K562 (cell line): ENCODE data around the gene C1orf21. TPM values are rescaled to one million over a fixed set of nuclear protein-coding genes. Genes with fewer than 3 reads are reported as not detected.

Source experiments
- ATAC-seq: fragments of 200-7000 bp; cut with Tn5 transposase; 3 replicates; pipeline ENCODE4 v1.9.1; 2020; ENCODE audit warnings: moderate library complexity
- BruUV-seq: library from RNA; stranded (reverse); fragments of 400-500 nt; replicated peaks from 2 replicates; lab custom pipeline; 2021; lab: Mats Ljungman, UMichigan
- CTCF ChIA-PET: fragments of 300-600 bp; formaldehyde crosslinking; extraction: SDS; loops from one replicate; lab custom pipeline; 2021; ENCODE audit warnings: low intra/inter-chr PET ratio; lab: Yijun Ruan, JAX
- POLR2A ChIA-PET: fragments of 300-600, 350-650 bp; sonication (Branson Sonifier 250); formaldehyde crosslinking; extraction: SDS; loops from one replicate; lab custom pipeline; 2021; ENCODE audit warnings: antibody characterized with exemption, inconsistent platforms; lab: Yijun Ruan, JAX
- DNase-seq, 4 experiments: peaks; one replicate each; pipeline versions ENCODE4 v3.0.0 to v3.0.0-alpha.2; 2011 to 2018; ENCODE audit warnings: low spot score in 3 of 4, mixed read lengths in 3 of 4; ENCODE audit errors: extremely low read depth in 1 of 4
- FAIRE-seq: peaks from 2 replicates; lab custom pipeline; 2011; peaks lifted over from hg19 to GRCh38; lab: Jason Lieb, UNC
- H2AFZ ChIP-seq: 2 replicates; pipeline ENCODE4 v1.6.0; 2011; ENCODE audit warnings: low read depth, low read length, control low read depth, inconsistent platforms
- H3K27ac ChIP-seq: fragments of 200-600 bp; 3 replicates; pipeline ENCODE4 v1.8.0; 2011; ENCODE audit warnings: low read depth, mild to moderate bottlenecking, control low read depth, inconsistent platforms, low read length, moderate library complexity, mixed read lengths; ENCODE audit errors: extremely low read depth
- H3K27me3 ChIP-seq, 2 experiments: fragments of 300-600 bp in 1 of 2; 2 replicates in 1 of 2; 3 replicates in 1 of 2; pipeline versions ENCODE4 v1.6.0 to v1.8.0; 2011; ENCODE audit warnings: inconsistent platforms in 2 of 2, low read length in 2 of 2, mild to moderate bottlenecking in 1 of 2, mixed read lengths in 1 of 2, moderate library complexity in 1 of 2; ENCODE audit not compliant: control insufficient read depth in 2 of 2, insufficient read depth in 2 of 2
- H3K36me3 ChIP-seq: fragments of 300-600 bp; 3 replicates; pipeline ENCODE4 v1.8.0; 2011; ENCODE audit warnings: mild to moderate bottlenecking, low read length, inconsistent platforms; ENCODE audit not compliant: control insufficient read depth, insufficient read depth
- H3K4me1 ChIP-seq, 2 experiments: fragments of 200-600 bp in 1 of 2; replicated peaks in 1 of 2; 2 replicates in 1 of 2; 3 replicates in 1 of 2; pipeline versions ENCODE4 v1.5.1 to v1.8.0; 2011; ENCODE audit warnings: inconsistent platforms in 2 of 2, low read length in 2 of 2, mild to moderate bottlenecking in 1 of 2, mixed read lengths in 1 of 2, moderate library complexity in 1 of 2; ENCODE audit not compliant: control insufficient read depth in 2 of 2, insufficient read depth in 2 of 2
- H3K4me2 ChIP-seq: 2 replicates; pipeline ENCODE4 v1.6.1; 2011; ENCODE audit warnings: low read length, control low read depth, inconsistent platforms, mixed read lengths; ENCODE audit not compliant: insufficient read depth
- H3K4me3 ChIP-seq: fragments of 200-600 bp; sonication (generic), shearing (Covaris generic); 2 replicates; pipeline ENCODE4 v1.5.1; 2016; ENCODE audit warnings: control low read depth, inconsistent platforms
- H3K79me2 ChIP-seq: fragments of 200-600 bp; 3 replicates; pipeline ENCODE4 v1.8.0; 2011; ENCODE audit warnings: low read length, inconsistent platforms; ENCODE audit not compliant: control insufficient read depth, insufficient read depth
- H3K9ac ChIP-seq, 2 experiments: 2 replicates each; pipeline versions ENCODE4 v1.6.0 to v1.6.1; 2011; ENCODE audit warnings: low read depth in 2 of 2, low read length in 2 of 2, control low read depth in 1 of 2, inconsistent platforms in 1 of 2, mild to moderate bottlenecking in 1 of 2, mixed read lengths in 1 of 2; ENCODE audit not compliant: insufficient read depth in 1 of 2
- H3K9me1 ChIP-seq: one replicate; pipeline ENCODE4 v1.6.0; 2011; ENCODE audit warnings: inconsistent platforms, mild to moderate bottlenecking, low read length, moderate library complexity; ENCODE audit not compliant: control insufficient read depth, insufficient read depth
- H3K9me3 ChIP-seq: replicated peaks from 2 replicates; pipeline ENCODE4 v1.5.1; 2011; ENCODE audit warnings: low read depth, low read length, inconsistent platforms; ENCODE audit not compliant: control insufficient read depth, insufficient read depth
- H4K20me1 ChIP-seq: replicated peaks from 2 replicates; pipeline ENCODE4 v1.6.1; 2011; ENCODE audit warnings: low read length, inconsistent platforms, mixed read lengths; ENCODE audit not compliant: control insufficient read depth, insufficient read depth
- BRCA1 ChIP-seq, 2 experiments: fragments of 450-650 bp in 1 of 2; sonication (generic) in 1 of 2; formaldehyde crosslinking in 1 of 2; IDR thresholded peaks; 2 replicates each; pipeline versions ENCODE4 v1.5.0 to v1.6.1; 2017 to 2020; ENCODE audit warnings: mild to moderate bottlenecking in 1 of 2, missing genetic modification reagents in 1 of 2
- CREBBP ChIP-seq: IDR thresholded peaks from one replicate; pipeline ENCODE4 v1.6.1; 2012; ENCODE audit warnings: low read depth, mild to moderate bottlenecking, control low read depth, inconsistent platforms, low read length
- CTBP1 ChIP-seq: fragments of 450-650 bp; IDR thresholded peaks from 2 replicates; pipeline ENCODE4 v1.6.1; 2016; ENCODE audit warnings: borderline replicate concordance
- CTCFL ChIP-seq: IDR thresholded peaks from 2 replicates; pipeline ENCODE4 v1.6.1; 2011; ENCODE audit warnings: borderline replicate concordance, low read depth, mild to moderate bottlenecking, moderate library complexity, low read length; ENCODE audit not compliant: insufficient read depth, poor library complexity, severe bottlenecking
- FIP1L1 ChIP-seq: fragments of 200-400 bp; formaldehyde crosslinking; IDR thresholded peaks from 2 replicates; pipeline ENCODE4 v1.6.1; 2018; ENCODE audit warnings: mild to moderate bottlenecking, low read depth, low read length; ENCODE audit not compliant: poor library complexity, severe bottlenecking
- GATAD2A ChIP-seq: fragments of 450-650 bp; IDR thresholded peaks from 2 replicates; pipeline ENCODE4 v1.6.1; 2017
- HDAC8 ChIP-seq: fragments of 450-650 bp; IDR thresholded peaks from 2 replicates; pipeline ENCODE4 v1.6.1; 2016; ENCODE audit warnings: mild to moderate bottlenecking, missing genetic modification characterization, moderate library complexity, missing compliant biosample characterization
- ID3 ChIP-seq, 2 experiments: fragments of 250-450 bp in 1 of 2; fragments of 450-650 bp in 1 of 2; sonication (Bioruptor Pico) in 1 of 2; IDR thresholded peaks; 2 replicates each; pipeline versions ENCODE4 v1.6.1 to v1.8.0; 2016 to 2021; ENCODE audit warnings: mild to moderate bottlenecking in 2 of 2, moderate library complexity in 2 of 2, missing compliant biosample characterization in 1 of 2, missing genetic modification characterization in 1 of 2
- POLR2A ChIP-seq: fragments of 450-650 bp; conservative IDR thresholded peaks from 2 replicates; pipeline ENCODE4 v1.6.1; 2016
- PREB ChIP-seq: sonication (generic); formaldehyde crosslinking; IDR thresholded peaks from 2 replicates; pipeline ENCODE4 v1.8.1; 2023; ENCODE audit warnings: mild to moderate bottlenecking, missing genetic modification reagents
- RAD51 ChIP-seq: fragments of 450-650 bp; IDR thresholded peaks from 2 replicates; pipeline ENCODE4 v1.7.1; 2016; ENCODE audit warnings: low read depth, mild to moderate bottlenecking, borderline replicate concordance
- SFPQ ChIP-seq: fragments of 200-400 bp; formaldehyde crosslinking; IDR thresholded peaks from 2 replicates; pipeline ENCODE4 v1.6.1; 2017; ENCODE audit warnings: mild to moderate bottlenecking, low read depth, low read length, moderate library complexity
- ZBTB9 ChIP-seq: fragments of 450-650 bp; formaldehyde crosslinking; IDR thresholded peaks from 2 replicates; pipeline ENCODE4 v1.4.0; 2020; ENCODE audit warnings: mild to moderate bottlenecking, moderate library complexity
- ZNF311 ChIP-seq: fragments of 250-450 bp; sonication (Bioruptor Pico); IDR thresholded peaks from 2 replicates; pipeline ENCODE4 v1.4.0; 2020; ENCODE audit warnings: mild to moderate bottlenecking, moderate library complexity
- WGBS: fragments of 100-300 bp; shearing (Covaris generic); methylation state at CpG from one replicate; pipeline ENCODE4 v1.1.6; 2016; ENCODE audit warnings: low coverage, mixed read lengths; ENCODE audit not compliant: insufficient coverage; ENCODE audit errors: missing lambda C conversion rate; 5-methylcytosine and 5-hydroxymethylcytosine counted together
- in situ Hi-C: fragments of 300-500 bp; cut with MboI; formaldehyde crosslinking; loops from 4 replicates; pipeline ENCODE4 v1.15.0; 2018; ENCODE audit warnings: inconsistent platforms, mixed read lengths
- intact Hi-C: fragments of 100-400 bp; cut with micrococcal nuclease; formaldehyde crosslinking; loops from 2 replicates; pipeline ENCODE4 v1.14.2; 2022
- polyA plus RNA-seq, 8 experiments: library from polyadenylated mRNA; depleted of rRNA in 4 of 8; stranded (reverse) in 5 of 8; unstranded in 3 of 8; fragments of >200 nt; fragmentation: Nextera tagmentation in 2 of 8; fragmentation: Illumina TruSeq in 1 of 8; extraction: Ambion mirVana in 2 of 8; extraction: Trizol in 1 of 8; gene quantifications; 2 replicates each; pipeline versions ENCODE4 v1.2.1 to v1.2.3, GENCODE V29; 2011 to 2014; ENCODE audit warnings: inconsistent platforms in 1 of 8, missing spikeins in 1 of 8
- total RNA-seq, 7 experiments: library from RNA; depleted of rRNA in 6 of 7; stranded (reverse); fragments of >200 nt in 6 of 7; fragmentation: Illumina TruSeq in 2 of 7; extraction: Trizol in 2 of 7; gene quantifications; 2 replicates each; pipeline versions ENCODE4 v1.2.1 to v1.2.3, GENCODE V29; 2011 to 2021; ENCODE audit warnings: low replicate concordance in 1 of 7

Gene C1orf21
- total and polyA plus RNA-seq, 9 of the 15 experiments (the other 6 are each of a cell fraction or from before 2014, with no cell fraction given), result under 0.01 to 0.31 (median 0.07) TPM

- no peak for TF ChIP-seq PREB (CRISPR knock-in tag)
- no peak for TF ChIP-seq BRCA1 (IDR thresholded peaks at IDR 0.05)
- TF ChIP-seq BRCA1 (CRISPR knock-in tag; IDR thresholded peaks at IDR 0.05), result no peak
- TF ChIP-seq SFPQ, result no peak
- no peak for TF ChIP-seq RAD51
- TF ChIP-seq GATAD2A, result no peak
- no peak for TF ChIP-seq CTBP1
- no peak for TF ChIP-seq ZNF311
Measured at GRCh38 chr1:184643661-184644060, 256.8 kb downstream of the C1orf21 start (continued).

- H2AFZ ChIP-seq, result no peak overlapping the region
- peaks cover 6 to 15% of the 10 kb centered on the region in 2 experiments; a peak in 4 of 5 replicates for H3K27me3 ChIP-seq
- no peak overlapping the region for H3K4me3 ChIP-seq
- no peak for ATAC-seq
- H3K9me1 ChIP-seq, result no peaks in the 10 kb centered on the region
- H3K79me2 ChIP-seq, result no peaks in the 10 kb centered on the region
- intact Hi-C loops (no loop called here), in situ Hi-C loops (no loop called here)
- no peak for DNase-seq
- no peak overlapping the region for H3K4me2 ChIP-seq
- H4K20me1 ChIP-seq, result no peaks in the 10 kb centered on the region
- no peaks in the 10 kb centered on the region for H3K4me1 ChIP-seq
- WGBS, result under 1% methylated on average over 11 of the region's 11 CpGs
- no peaks in the 10 kb centered on the region for H3K9me3 ChIP-seq
- H3K27ac ChIP-seq, result no peak overlapping the region
- ChIA-PET CTCF (no interaction called here), POLR2A (no interaction called here)
- FAIRE-seq, result no peak
- no TSS peak for BruUV-seq
- no peak overlapping the region for H3K9ac ChIP-seq
- no peaks in the 10 kb centered on the region for H3K36me3 ChIP-seq
- TF ChIP-seq ZBTB9 (no peak), CREBBP (no peak), HDAC8 (tag) (no peak), CTCFL (no peak), POLR2A (no peak), FIP1L1 (no peak), BRCA1 (IDR thresholded peaks at IDR 0.05) (no peak), BRCA1 (CRISPR knock-in tag; IDR thresholded peaks at IDR 0.05) (no peak), ID3 (CRISPR knock-in tag; IDR thresholded peaks at IDR 0.05) (no peak), ID3 (tag; IDR thresholded peaks at IDR 0.05) (no peak)
Measured at GRCh38 chr1:184644771-184645170, 257.9 kb downstream of the C1orf21 start.
